DOHH2 (cell line): ENCODE data around the gene GLB1L2.

ENCODE experiments used
- H3F3A ChIP-seq: fragments of 200-600 bp; sonication (generic), shearing (Covaris generic); 2 replicates; pipeline ENCODE4 v1.6.0; 2016; ENCODE audit warnings: antibody characterized with exemption, mild to moderate bottlenecking; ENCODE audit not compliant: control insufficient read depth, insufficient read depth
- H3K27ac ChIP-seq: fragments of 200-600 bp; sonication (generic); 2 replicates; pipeline ENCODE4 v1.5.1; 2014; ENCODE audit warnings: low read depth, mild to moderate bottlenecking, low read length, moderate library complexity
- H3K27me3 ChIP-seq: fragments of 200-600 bp; sonication (generic); 2 replicates; pipeline ENCODE4 v1.6.1; 2014; ENCODE audit warnings: mild to moderate bottlenecking, low read length, mixed read lengths; ENCODE audit not compliant: control insufficient read depth
- H3K36me3 ChIP-seq: fragments of 200-600 bp; sonication (generic); 2 replicates; pipeline ENCODE4 v1.6.1; 2014; ENCODE audit warnings: mild to moderate bottlenecking, low read length, moderate library complexity, mixed read lengths; ENCODE audit not compliant: control insufficient read depth
- H3K4me1 ChIP-seq: fragments of 200-600 bp; sonication (generic); 2 replicates; pipeline ENCODE4 v1.6.1; 2014; ENCODE audit warnings: mild to moderate bottlenecking, low read length, mixed read lengths; ENCODE audit not compliant: control insufficient read depth
- H3K4me2 ChIP-seq: fragments of 200-600 bp; sonication (generic); 2 replicates; pipeline ENCODE4 v1.6.0; 2014; ENCODE audit warnings: mild to moderate bottlenecking, low read length, moderate library complexity
- H3K4me3 ChIP-seq: fragments of 200-600 bp; sonication (generic); 2 replicates; pipeline ENCODE4 v1.5.1; 2014; ENCODE audit warnings: mild to moderate bottlenecking, low read length, mixed read lengths
- H3K79me2 ChIP-seq: fragments of 200-600 bp; sonication (generic); 2 replicates; pipeline ENCODE4 v1.6.1; 2014; ENCODE audit warnings: mild to moderate bottlenecking, low read length, mixed read lengths; ENCODE audit not compliant: control insufficient read depth
- H3K9me2 ChIP-seq: fragments of 200-600 bp; sonication (generic); replicated peaks from 2 replicates; pipeline ENCODE4 v1.6.1; 2014; ENCODE audit warnings: mild to moderate bottlenecking, low read length, mixed read lengths; ENCODE audit not compliant: control insufficient read depth
- H3K9me3 ChIP-seq: fragments of 200-600 bp; sonication (generic); 2 replicates; pipeline ENCODE4 v1.6.1; 2014; ENCODE audit warnings: antibody characterized with exemption, low read length, mixed read lengths; ENCODE audit not compliant: control insufficient read depth, insufficient read depth
- H4K20me1 ChIP-seq: fragments of 200-600 bp; sonication (generic); 2 replicates; pipeline ENCODE4 v1.6.0; 2014; ENCODE audit warnings: low read depth, mild to moderate bottlenecking, antibody characterized with exemption, low read length, moderate library complexity; ENCODE audit not compliant: control insufficient read depth, insufficient read depth
- CTCF ChIP-seq: fragments of 200-600 bp; sonication (generic); IDR thresholded peaks from one replicate; pipeline ENCODE4 v1.5.1; 2014; ENCODE audit warnings: antibody characterized with exemption, mild to moderate bottlenecking, low read depth, low read length; ENCODE audit not compliant: poor library complexity, severe bottlenecking
- EZH2phosphoT487 ChIP-seq: fragments of 200-600 bp; sonication (generic); IDR thresholded peaks from 2 replicates; pipeline ENCODE4 v1.6.1; 2017; ENCODE audit warnings: borderline replicate concordance, mild to moderate bottlenecking, antibody characterized with exemption, low read length, moderate library complexity, mixed read lengths

Gene GLB1L2

GRCh38 chr11:134361661-134362060 is 29.9 kb downstream of the GLB1L2 start:
- no peaks in the 10 kb centered on the region for H3K9me3 ChIP-seq
- H3K79me2 ChIP-seq, result no peaks in the 10 kb centered on the region
- no peak overlapping the region for H3K4me3 ChIP-seq
- H3K36me3 ChIP-seq, result no peaks in the 10 kb centered on the region
- H4K20me1 ChIP-seq, result no peaks in the 10 kb centered on the region
- H3K9me2 ChIP-seq, result no peaks in the 10 kb centered on the region
- no peaks in the 10 kb centered on the region for H3F3A ChIP-seq
- no peak overlapping the region for H3K27ac ChIP-seq
- TF ChIP-seq CTCF (no peak), EZH2phosphoT487 (no peak)
- H3K27me3 ChIP-seq, result no peaks in the 10 kb centered on the region
- no peak overlapping the region for H3K4me2 ChIP-seq
- no peaks in the 10 kb centered on the region for H3K4me1 ChIP-seq

GRCh38 chr11:134362192-134362901 is 30.6 kb downstream of the GLB1L2 start:
- Histone ChIP-seq H3K4me1 (no peaks in the 10 kb centered on the region), H3K79me2 (no peaks in the 10 kb centered on the region)

GRCh38 chr11:134363161-134363560 is 31.4 kb downstream of the GLB1L2 start:
- Histone ChIP-seq H3K9me3 (no peaks in the 10 kb centered on the region), H3K27me3 (no peaks in the 10 kb centered on the region), H3K4me1 (no peaks in the 10 kb centered on the region)

More at GRCh38 chr11:134362192-134362901, 30.6 kb downstream of the GLB1L2 start:
- Histone ChIP-seq H4K20me1 (no peaks in the 10 kb centered on the region), H3K9me3 (no peaks in the 10 kb centered on the region), H3K36me3 (no peaks in the 10 kb centered on the region), H3K4me2 (no peak overlapping the region), H3K4me3 (no peak overlapping the region), H3F3A (no peaks in the 10 kb centered on the region), H3K27me3 (no peaks in the 10 kb centered on the region), H3K9me2 (no peaks in the 10 kb centered on the region), H3K27ac (no peak overlapping the region)
- TF ChIP-seq EZH2phosphoT487 (no peak), CTCF (no peak)

More at GRCh38 chr11:134363161-134363560, 31.4 kb downstream of the GLB1L2 start:
- H3F3A ChIP-seq, result no peaks in the 10 kb centered on the region
- H3K9me2 ChIP-seq, result no peaks in the 10 kb centered on the region
- H3K4me3 ChIP-seq, result no peak overlapping the region
- H3K79me2 ChIP-seq, result no peaks in the 10 kb centered on the region
- TF ChIP-seq EZH2phosphoT487 (no peak), CTCF (no peak)
- H3K27ac ChIP-seq, result no peak overlapping the region
- no peaks in the 10 kb centered on the region for H4K20me1 ChIP-seq
- H3K4me2 ChIP-seq, result no peak overlapping the region
- no peaks in the 10 kb centered on the region for H3K36me3 ChIP-seq
